ENCODE data around the gene ADI1. TPM values are rescaled to one million over a fixed set of nuclear protein-coding genes. Genes with fewer than 3 reads are reported as not detected.
A peak's percentile ranks its signal among the peaks of the same experiment; 100 is the strongest.

The ADI1 gene
- polyA plus RNA-seq, 1 of the 3 experiments (the other 2 are of a cell fraction): 67.2 TPM

- Histone ChIP-seq H3K4me1 (ENCODE audit: control insufficient read depth in 1 of 2, insufficient read depth in 2 of 2, low read depth in 1 of 2, low read length in 1 of 2) (0 out of 4 replicates have a peak, but pooled peaks cover 0 to 2% of the 10 kb centered on the region in 2 experiments), H3K4me3 (ENCODE audit: low read depth in 2 of 2, low read length in 1 of 2) (no peak overlapping the region), H3K9ac (no peak overlapping the region), H2AFZ (ENCODE audit: low read depth) (no peak overlapping the region), H3K27ac (ENCODE audit: low read depth in 2 of 2, low read length in 1 of 2) (peak overlapping the region in 1 of 2 experiments; percentile 31; a peak in 1 of 4 replicates), H3K36me3 (replicated peaks in 1 of 2; ENCODE audit: control insufficient read depth in 1 of 2, insufficient read depth in 2 of 2, low read length in 1 of 2) (peaks cover 0 to 56% of the 10 kb centered on the region in 2 experiments), H3K9me3 (no peaks in the 10 kb centered on the region), H3F3A (replicated peaks; ENCODE audit: insufficient read depth) (no peaks in the 10 kb centered on the region), H4K20me1 (ENCODE audit: insufficient read depth) (no peaks in the 10 kb centered on the region), H3K79me2 (ENCODE audit: insufficient read depth) (no peaks in the 10 kb centered on the region), H3K9me2 (no peaks in the 10 kb centered on the region), H3K27me3 (ENCODE audit: insufficient read depth) (no peaks in the 10 kb centered on the region), H3K4me2 (no peak overlapping the region)
- WGBS (ENCODE audit: low lambda C conversion rate): 90% methylated on average over 13 of the region's 14 CpGs
- ChIA-PET CTCF (interaction anchor here (15.2 kb wide), 1 partner anchor 14 kb away, joined by 127 read pairs; no protein-coding TSS in a partner anchor), POLR2A (no interaction called here)
- TF ChIP-seq USF1 (IDR thresholded peaks at IDR 0.05; ENCODE audit: borderline replicate concordance, low read depth): no peak
- TF ChIP-seq, protein P1, sequence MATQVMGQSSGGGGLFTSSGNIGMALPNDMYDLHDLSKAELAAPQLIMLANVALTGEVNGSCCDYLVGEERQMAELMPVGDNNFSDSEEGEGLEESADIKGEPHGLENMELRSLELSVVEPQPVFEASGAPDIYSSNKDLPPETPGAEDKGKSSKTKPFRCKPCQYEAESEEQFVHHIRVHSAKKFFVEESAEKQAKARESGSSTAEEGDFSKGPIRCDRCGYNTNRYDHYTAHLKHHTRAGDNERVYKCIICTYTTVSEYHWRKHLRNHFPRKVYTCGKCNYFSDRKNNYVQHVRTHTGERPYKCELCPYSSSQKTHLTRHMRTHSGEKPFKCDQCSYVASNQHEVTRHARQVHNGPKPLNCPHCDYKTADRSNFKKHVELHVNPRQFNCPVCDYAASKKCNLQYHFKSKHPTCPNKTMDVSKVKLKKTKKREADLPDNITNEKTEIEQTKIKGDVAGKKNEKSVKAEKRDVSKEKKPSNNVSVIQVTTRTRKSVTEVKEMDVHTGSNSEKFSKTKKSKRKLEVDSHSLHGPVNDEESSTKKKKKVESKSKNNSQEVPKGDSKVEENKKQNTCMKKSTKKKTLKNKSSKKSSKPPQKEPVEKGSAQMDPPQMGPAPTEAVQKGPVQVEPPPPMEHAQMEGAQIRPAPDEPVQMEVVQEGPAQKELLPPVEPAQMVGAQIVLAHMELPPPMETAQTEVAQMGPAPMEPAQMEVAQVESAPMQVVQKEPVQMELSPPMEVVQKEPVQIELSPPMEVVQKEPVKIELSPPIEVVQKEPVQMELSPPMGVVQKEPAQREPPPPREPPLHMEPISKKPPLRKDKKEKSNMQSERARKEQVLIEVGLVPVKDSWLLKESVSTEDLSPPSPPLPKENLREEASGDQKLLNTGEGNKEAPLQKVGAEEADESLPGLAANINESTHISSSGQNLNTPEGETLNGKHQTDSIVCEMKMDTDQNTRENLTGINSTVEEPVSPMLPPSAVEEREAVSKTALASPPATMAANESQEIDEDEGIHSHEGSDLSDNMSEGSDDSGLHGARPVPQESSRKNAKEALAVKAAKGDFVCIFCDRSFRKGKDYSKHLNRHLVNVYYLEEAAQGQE (IDR thresholded peaks at IDR 0.05; ENCODE audit: low read depth, low read length): peak; percentile 75; the same call in 1 of the 2 replicates
- no peak for TF ChIP-seq SMC3 (IDR thresholded peaks at IDR 0.05; ENCODE audit: low read depth, low read length)
- DNase-seq: no peak
Observed at GRCh38 chr2:3476321-3476984, 42.9 kb downstream of the ADI1 start.

GRCh38 chr2:3475771-3476170 is 43.6 kb downstream of the ADI1 start:
- CTCF ChIA-PET: interaction anchor here (15.2 kb wide), 1 partner anchor 13 kb away, joined by 127 read pairs; no protein-coding TSS in a partner anchor
- no peak overlapping the region for H3K9ac ChIP-seq
- peaks cover 0 to 59% of the 10 kb centered on the region in 2 experiments for H3K36me3 ChIP-seq (replicated peaks in 1 of 2; ENCODE audit: control insufficient read depth in 1 of 2, insufficient read depth in 2 of 2, low read length in 1 of 2)
- no peaks in the 10 kb centered on the region for H4K20me1 ChIP-seq (ENCODE audit: insufficient read depth)
- no peaks in the 10 kb centered on the region for H3F3A ChIP-seq (replicated peaks; ENCODE audit: insufficient read depth)
- 95% methylated on average over 28 of the region's 28 CpGs for WGBS (ENCODE audit: low lambda C conversion rate)
- H3K27ac ChIP-seq (ENCODE audit: low read depth in 2 of 2, low read length in 1 of 2): no peak overlapping the region
- POLR2A ChIA-PET: no interaction called here
- no peak overlapping the region for H2AFZ ChIP-seq (ENCODE audit: low read depth)
- H3K4me1 ChIP-seq (ENCODE audit: control insufficient read depth in 1 of 2, insufficient read depth in 2 of 2, low read depth in 1 of 2, low read length in 1 of 2): 0 out of 4 replicates have a peak, but pooled peaks cover 0 to 2% of the 10 kb centered on the region in 2 experiments
- H3K4me2 ChIP-seq: no peak overlapping the region
- DNase-seq: no peak
- no peaks in the 10 kb centered on the region for H3K27me3 ChIP-seq (ENCODE audit: insufficient read depth)
- TF ChIP-seq SIN3A (IDR thresholded peaks at IDR 0.05; ENCODE audit: borderline replicate concordance, low read depth, low read length) (no peak), NFIC (IDR thresholded peaks at IDR 0.05; ENCODE audit: borderline replicate concordance) (no peak), EZH2phosphoT487 (IDR thresholded peaks at IDR 0.05; ENCODE audit: borderline replicate concordance, low read depth) (no peak), IRF3 (IDR thresholded peaks at IDR 0.05; ENCODE audit: low read depth, low read length) (no peak), FOXM1 (IDR thresholded peaks at IDR 0.05; ENCODE audit: low read depth) (no peak)
- TF ChIP-seq, protein P1 (IDR thresholded peaks at IDR 0.05; ENCODE audit: low read depth, low read length): no peak
- no peaks in the 10 kb centered on the region for H3K79me2 ChIP-seq (ENCODE audit: insufficient read depth)
- no peak overlapping the region for H3K4me3 ChIP-seq (ENCODE audit: low read depth in 2 of 2, low read length in 1 of 2)
- no peaks in the 10 kb centered on the region for H3K9me2 ChIP-seq
- no peaks in the 10 kb centered on the region for H3K9me3 ChIP-seq

All from SK-N-SH (cell line).